OCI-LY7 (cell line): ENCODE data around the gene KBTBD13. TPM values are rescaled to one million over a fixed set of nuclear protein-coding genes. Genes with fewer than 3 reads are reported as not detected.

Experiments
- BruUV-seq: library from RNA; stranded (reverse); fragments of 400-500 nt; replicated peaks from 2 replicates; lab custom pipeline; 2021; lab: Mats Ljungman, UMichigan
- CTCF ChIA-PET: fragments of 300-600 bp; sonication (Branson Sonifier 250); formaldehyde crosslinking; loops from one replicate; lab custom pipeline; 2022; ENCODE audit warnings: antibody characterized with exemption; ENCODE audit not compliant: unreplicated experiment; lab: Charles Lee
- POLR2A ChIA-PET: fragments of 300-600 bp; sonication (Branson Sonifier 250); formaldehyde crosslinking; loops from one replicate; lab custom pipeline; 2022; ENCODE audit warnings: antibody characterized with exemption; lab: Charles Lee
- DNase-seq: peaks from one replicate; pipeline ENCODE4 v3.0.0-alpha.2; 2015; ENCODE audit warnings: low spot score
- H2AFZ ChIP-seq: fragments of 200-600 bp; sonication (generic), shearing (Covaris generic); 2 replicates; pipeline ENCODE4 v1.6.1; 2014; ENCODE audit warnings: mild to moderate bottlenecking, antibody characterized with exemption, low read length, moderate library complexity
- H3K27ac ChIP-seq: fragments of 200-600 bp; sonication (generic); 2 replicates; pipeline ENCODE4 v1.5.1; 2014; ENCODE audit warnings: mixed run types, low read depth, mild to moderate bottlenecking, moderate library complexity, low read length, inconsistent platforms; ENCODE audit not compliant: poor library complexity, severe bottlenecking
- H3K36me3 ChIP-seq: fragments of 200-600 bp; sonication (generic); 2 replicates; pipeline ENCODE4 v1.6.1; 2014; ENCODE audit warnings: mild to moderate bottlenecking, antibody characterized with exemption, low read length, moderate library complexity, mixed read lengths; ENCODE audit not compliant: insufficient read depth
- H3K4me1 ChIP-seq: fragments of 200-600 bp; sonication (generic); 2 replicates; pipeline ENCODE4 v1.5.1; 2014; ENCODE audit warnings: mild to moderate bottlenecking, low read length; ENCODE audit not compliant: insufficient read depth, poor library complexity, severe bottlenecking
- H3K4me2 ChIP-seq: fragments of 200-600 bp; sonication (generic); 2 replicates; pipeline ENCODE4 v1.6.1; 2014; ENCODE audit warnings: mild to moderate bottlenecking, low read length
- H3K4me3 ChIP-seq: fragments of 200-600 bp; sonication (generic); 2 replicates; pipeline ENCODE4 v1.5.1; 2014; ENCODE audit warnings: mild to moderate bottlenecking, low read depth, low read length; ENCODE audit not compliant: poor library complexity, severe bottlenecking
- H3K79me2 ChIP-seq: fragments of 200-600 bp; sonication (generic); 2 replicates; pipeline ENCODE4 v1.6.1; 2016; ENCODE audit warnings: low read depth, mild to moderate bottlenecking, low read length, moderate library complexity, mixed read lengths; ENCODE audit not compliant: insufficient read depth
- H3K9me2 ChIP-seq: fragments of 200-600 bp; sonication (generic); 2 replicates; pipeline ENCODE4 v1.6.1; 2016; ENCODE audit warnings: mild to moderate bottlenecking, low read length, mixed read lengths; ENCODE audit not compliant: insufficient read depth
- H3K9me3 ChIP-seq: fragments of 200-600 bp; sonication (generic); 2 replicates; pipeline ENCODE4 v1.6.1; 2014; ENCODE audit warnings: mild to moderate bottlenecking, mixed run types, low read length, mixed read lengths
- H4K20me1 ChIP-seq: fragments of 200-600 bp; sonication (generic); 2 replicates; pipeline ENCODE4 v1.6.1; 2014; ENCODE audit warnings: mild to moderate bottlenecking, antibody characterized with exemption, low read length, moderate library complexity, mixed read lengths; ENCODE audit not compliant: insufficient read depth
- EZH2phosphoT487 ChIP-seq: fragments of 200-600 bp; sonication (generic); IDR thresholded peaks from 2 replicates; pipeline ENCODE4 v1.6.1; 2018; ENCODE audit warnings: low read depth, borderline replicate concordance, mild to moderate bottlenecking, mixed run types, antibody characterized with exemption, low read length, moderate library complexity, mixed read lengths
- intact Hi-C: fragments of 100-400 bp; cut with micrococcal nuclease; formaldehyde crosslinking; loops from one replicate; pipeline ENCODE4 v1.10.0; 2022; ENCODE audit not compliant: unreplicated experiment
- total RNA-seq, 2 experiments: library from RNA; depleted of rRNA in 1 of 2; stranded (reverse); fragments of >200 nt in 1 of 2; shearing (Covaris generic) in 1 of 2; gene quantifications; 2 replicates each; pipeline ENCODE4 v1.2.3, GENCODE V29; 2014 to 2022
- TF ChIP-seq, protein P1 (sequence below): fragments of 200-600 bp; sonication (generic); conservative IDR thresholded peaks from 2 replicates; pipeline ENCODE4 v1.5.1; 2014; ENCODE audit warnings: mild to moderate bottlenecking, antibody characterized with exemption, low read length, moderate library complexity, mixed read lengths

KBTBD13 gene
- total RNA-seq, 2 experiments from 2014 or later: not detected

DNA sequence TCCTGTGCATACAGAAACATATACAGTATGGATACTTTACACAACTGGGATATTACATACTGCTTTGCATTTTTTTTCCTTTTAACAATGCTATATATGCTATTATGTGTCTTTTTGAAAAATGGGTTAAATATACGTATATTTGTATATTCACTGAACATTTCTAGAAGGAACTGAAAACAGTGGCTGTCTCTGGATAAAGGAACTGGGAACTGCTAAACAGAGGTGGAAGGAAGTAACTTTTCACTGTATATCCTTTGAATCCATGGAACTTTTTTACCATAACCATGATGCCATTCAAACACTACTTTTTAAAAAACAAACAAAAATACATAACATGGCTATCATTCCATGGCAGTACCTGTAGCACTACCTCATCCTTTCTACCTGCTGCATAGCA is 49.0 kb upstream of the KBTBD13 start:
- no peak overlapping the region for H2AFZ ChIP-seq
- TF ChIP-seq, protein P1, sequence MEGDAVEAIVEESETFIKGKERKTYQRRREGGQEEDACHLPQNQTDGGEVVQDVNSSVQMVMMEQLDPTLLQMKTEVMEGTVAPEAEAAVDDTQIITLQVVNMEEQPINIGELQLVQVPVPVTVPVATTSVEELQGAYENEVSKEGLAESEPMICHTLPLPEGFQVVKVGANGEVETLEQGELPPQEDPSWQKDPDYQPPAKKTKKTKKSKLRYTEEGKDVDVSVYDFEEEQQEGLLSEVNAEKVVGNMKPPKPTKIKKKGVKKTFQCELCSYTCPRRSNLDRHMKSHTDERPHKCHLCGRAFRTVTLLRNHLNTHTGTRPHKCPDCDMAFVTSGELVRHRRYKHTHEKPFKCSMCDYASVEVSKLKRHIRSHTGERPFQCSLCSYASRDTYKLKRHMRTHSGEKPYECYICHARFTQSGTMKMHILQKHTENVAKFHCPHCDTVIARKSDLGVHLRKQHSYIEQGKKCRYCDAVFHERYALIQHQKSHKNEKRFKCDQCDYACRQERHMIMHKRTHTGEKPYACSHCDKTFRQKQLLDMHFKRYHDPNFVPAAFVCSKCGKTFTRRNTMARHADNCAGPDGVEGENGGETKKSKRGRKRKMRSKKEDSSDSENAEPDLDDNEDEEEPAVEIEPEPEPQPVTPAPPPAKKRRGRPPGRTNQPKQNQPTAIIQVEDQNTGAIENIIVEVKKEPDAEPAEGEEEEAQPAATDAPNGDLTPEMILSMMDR: no peak
- no peak for TF ChIP-seq EZH2phosphoT487
- CTCF ChIA-PET: interaction anchor here (0.6 kb wide), 1 partner anchor 146 kb away, joined by 3 read pairs; no protein-coding TSS in a partner anchor
- peaks cover 13% of the 10 kb centered on the region; the same call in 1 of the 2 replicates for H3K79me2 ChIP-seq
- H4K20me1 ChIP-seq: no peaks in the 10 kb centered on the region
- intact Hi-C loops: loop anchor here (5.0 kb wide), 2 partner anchors 185 to 295 kb away; partner anchors contain the start of gene PLEKHO2
- no TSS peak for BruUV-seq
- no peaks in the 10 kb centered on the region for H3K9me2 ChIP-seq
- POLR2A ChIA-PET: interaction anchor here (0.6 to 0.7 kb wide), 2 partner anchors 16 to 188 kb away, joined by 3 read pairs; no protein-coding TSS in a partner anchor
- no peak for DNase-seq
- no peak overlapping the region for H3K27ac ChIP-seq
- peaks cover 12% of the 10 kb centered on the region for H3K4me1 ChIP-seq
- H3K9me3 ChIP-seq: no peaks in the 10 kb centered on the region
- peak overlapping the region; percentile 80 for H3K4me3 ChIP-seq
- H3K36me3 ChIP-seq: peaks cover 25% of the 10 kb centered on the region
- peak overlapping the region; percentile 75 for H3K4me2 ChIP-seq

DNA sequence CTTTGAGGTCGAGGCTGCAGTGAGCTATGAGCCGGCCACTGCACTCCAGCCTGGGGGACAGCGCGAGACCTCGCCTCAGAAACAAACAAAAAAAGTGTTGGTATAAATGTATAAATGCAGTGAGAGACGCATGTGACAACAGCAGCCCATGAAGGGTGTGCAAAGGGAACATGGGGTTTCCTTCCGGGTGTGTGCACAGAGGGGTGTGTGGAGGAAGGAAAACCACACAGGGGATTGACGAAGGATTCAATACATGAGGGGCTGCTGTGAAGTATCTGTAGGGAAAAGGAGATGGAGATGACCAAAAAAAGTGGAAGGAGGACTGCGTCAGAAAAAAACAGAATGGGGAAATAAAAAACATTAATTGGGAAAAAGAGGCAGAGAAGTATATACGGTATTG is 48.2 kb upstream of the KBTBD13 start:
- intact Hi-C loops: loop anchor here (5.0 kb wide), 2 partner anchors 186 to 296 kb away; partner anchors contain the start of gene PLEKHO2
- H2AFZ ChIP-seq: peak overlapping the region; percentile 24; the same call in 1 of the 2 replicates
- POLR2A ChIA-PET: no interaction called here
- peaks cover 16% of the 10 kb centered on the region for H3K4me1 ChIP-seq
- BruUV-seq: no TSS peak
- peak overlapping the region; percentile 80 for H3K4me3 ChIP-seq
- peaks cover 25% of the 10 kb centered on the region for H3K36me3 ChIP-seq
- no peak for TF ChIP-seq EZH2phosphoT487
- TF ChIP-seq, protein P1: no peak
- peak; percentile 27 for DNase-seq
- CTCF ChIA-PET: no interaction called here
- H3K9me3 ChIP-seq: no peaks in the 10 kb centered on the region
- no peaks in the 10 kb centered on the region for H3K9me2 ChIP-seq
- peaks cover 13% of the 10 kb centered on the region; the same call in 1 of the 2 replicates for H3K79me2 ChIP-seq
- peak overlapping the region; percentile 75 for H3K4me2 ChIP-seq
- H4K20me1 ChIP-seq: no peaks in the 10 kb centered on the region
- H3K27ac ChIP-seq: no peak overlapping the region
